ENCODE results near the gene ZBTB43.
A peak's percentile ranks its signal among the peaks of the same experiment; 100 is the strongest.

The ZBTB43 gene

GRCh38 chr9:126832440-126832839, 27.6 kb downstream of the ZBTB43 start:
- DNase-seq = no peak

GRCh38 chr9:126833020-126833419, 28.2 kb downstream of the ZBTB43 start:
- DNase-seq = no peak

- no peak for DNase-seq
Measured at GRCh38 chr9:126833710-126834345, 29.0 kb downstream of the ZBTB43 start.

- DNase-seq = no peak
Measured at GRCh38 chr9:126834672-126835071, 29.8 kb downstream of the ZBTB43 start.

GRCh38 chr9:126836216-126836615, 31.4 kb downstream of the ZBTB43 start:
- DNase-seq = no peak

- DNase-seq = no peak
Measured at GRCh38 chr9:126838055-126838811, 33.4 kb downstream of the ZBTB43 start.

GRCh38 chr9:126838895-126839294, 34.1 kb downstream of the ZBTB43 start:
- no peak for DNase-seq

GRCh38 chr9:126839301-126839700, 34.5 kb downstream of the ZBTB43 start:
- DNase-seq = no peak

- DNase-seq = no peak
Measured at GRCh38 chr9:126842220-126842842, 37.5 kb downstream of the ZBTB43 start.

GRCh38 chr9:126842977-126843799, 38.3 kb downstream of the ZBTB43 start:
- DNase-seq = no peak

GRCh38 chr9:126844085-126844484, 39.2 kb downstream of the ZBTB43 start:
- DNase-seq = no peak

GRCh38 chr9:126847051-126847450, 42.2 kb downstream of the ZBTB43 start:
- no peak for DNase-seq

- DNase-seq = no peak
Measured at GRCh38 chr9:126849591-126850225, 44.9 kb downstream of the ZBTB43 start.

GRCh38 chr9:126851286-126851880, 46.5 kb downstream of the ZBTB43 start:
- peak; percentile 73 for DNase-seq

GRCh38 chr9:126852086-126852688, 47.3 kb downstream of the ZBTB43 start:
- DNase-seq = no peak

GRCh38 chr9:126853667-126854066, 48.8 kb downstream of the ZBTB43 start:
- DNase-seq = no peak

- no peak for DNase-seq
Measured at GRCh38 chr9:126854734-126855133, 49.9 kb downstream of the ZBTB43 start.

- no peak for DNase-seq
Measured at GRCh38 chr9:126856326-126856877, 51.6 kb downstream of the ZBTB43 start.

GRCh38 chr9:126857261-126857960, 52.6 kb downstream of the ZBTB43 start:
- DNase-seq = no peak

GRCh38 chr9:126859111-126859510, 54.3 kb downstream of the ZBTB43 start:
- no peak for DNase-seq

Data from NCI-H82 (cell line).